K562 (cell line): ENCODE results near the gene SAMD3. TPM values are rescaled to one million over a fixed set of nuclear protein-coding genes. Genes with fewer than 3 reads are reported as not detected.

Source experiments
- ATAC-seq: fragments of 200-7000 bp; cut with Tn5 transposase; 3 replicates; pipeline ENCODE4 v1.9.1; 2020; ENCODE audit warnings: moderate library complexity
- BruUV-seq: library from RNA; stranded (reverse); fragments of 400-500 nt; replicated peaks from 2 replicates; lab custom pipeline; 2021; lab: Mats Ljungman, UMichigan
- CTCF ChIA-PET: fragments of 300-600 bp; formaldehyde crosslinking; extraction: SDS; loops from one replicate; lab custom pipeline; 2021; ENCODE audit warnings: low intra/inter-chr PET ratio; lab: Yijun Ruan, JAX
- POLR2A ChIA-PET: fragments of 300-600, 350-650 bp; sonication (Branson Sonifier 250); formaldehyde crosslinking; extraction: SDS; loops from one replicate; lab custom pipeline; 2021; ENCODE audit warnings: antibody characterized with exemption, inconsistent platforms; lab: Yijun Ruan, JAX
- DNase-seq, 4 experiments: peaks; one replicate each; pipeline versions ENCODE4 v3.0.0 to v3.0.0-alpha.2; 2011 to 2018; ENCODE audit warnings: low spot score in 3 of 4, mixed read lengths in 3 of 4; ENCODE audit errors: extremely low read depth in 1 of 4
- FAIRE-seq: peaks from 2 replicates; lab custom pipeline; 2011; peaks lifted over from hg19 to GRCh38; lab: Jason Lieb, UNC
- H2AFZ ChIP-seq: 2 replicates; pipeline ENCODE4 v1.6.0; 2011; ENCODE audit warnings: low read depth, low read length, control low read depth, inconsistent platforms
- H3K27ac ChIP-seq: fragments of 200-600 bp; 3 replicates; pipeline ENCODE4 v1.8.0; 2011; ENCODE audit warnings: low read depth, mild to moderate bottlenecking, control low read depth, inconsistent platforms, low read length, moderate library complexity, mixed read lengths; ENCODE audit errors: extremely low read depth
- H3K27me3 ChIP-seq, 2 experiments: fragments of 300-600 bp in 1 of 2; 2 replicates in 1 of 2; 3 replicates in 1 of 2; pipeline versions ENCODE4 v1.6.0 to v1.8.0; 2011; ENCODE audit warnings: inconsistent platforms in 2 of 2, low read length in 2 of 2, mild to moderate bottlenecking in 1 of 2, mixed read lengths in 1 of 2, moderate library complexity in 1 of 2; ENCODE audit not compliant: control insufficient read depth in 2 of 2, insufficient read depth in 2 of 2
- H3K36me3 ChIP-seq: fragments of 300-600 bp; 3 replicates; pipeline ENCODE4 v1.8.0; 2011; ENCODE audit warnings: mild to moderate bottlenecking, low read length, inconsistent platforms; ENCODE audit not compliant: control insufficient read depth, insufficient read depth
- H3K4me1 ChIP-seq, 2 experiments: fragments of 200-600 bp in 1 of 2; replicated peaks in 1 of 2; 2 replicates in 1 of 2; 3 replicates in 1 of 2; pipeline versions ENCODE4 v1.5.1 to v1.8.0; 2011; ENCODE audit warnings: inconsistent platforms in 2 of 2, low read length in 2 of 2, mild to moderate bottlenecking in 1 of 2, mixed read lengths in 1 of 2, moderate library complexity in 1 of 2; ENCODE audit not compliant: control insufficient read depth in 2 of 2, insufficient read depth in 2 of 2
- H3K4me2 ChIP-seq: 2 replicates; pipeline ENCODE4 v1.6.1; 2011; ENCODE audit warnings: low read length, control low read depth, inconsistent platforms, mixed read lengths; ENCODE audit not compliant: insufficient read depth
- H3K4me3 ChIP-seq: fragments of 200-600 bp; sonication (generic), shearing (Covaris generic); 2 replicates; pipeline ENCODE4 v1.5.1; 2016; ENCODE audit warnings: control low read depth, inconsistent platforms
- H3K79me2 ChIP-seq: fragments of 200-600 bp; 3 replicates; pipeline ENCODE4 v1.8.0; 2011; ENCODE audit warnings: low read length, inconsistent platforms; ENCODE audit not compliant: control insufficient read depth, insufficient read depth
- H3K9ac ChIP-seq, 2 experiments: 2 replicates each; pipeline versions ENCODE4 v1.6.0 to v1.6.1; 2011; ENCODE audit warnings: low read depth in 2 of 2, low read length in 2 of 2, control low read depth in 1 of 2, inconsistent platforms in 1 of 2, mild to moderate bottlenecking in 1 of 2, mixed read lengths in 1 of 2; ENCODE audit not compliant: insufficient read depth in 1 of 2
- H3K9me1 ChIP-seq: one replicate; pipeline ENCODE4 v1.6.0; 2011; ENCODE audit warnings: inconsistent platforms, mild to moderate bottlenecking, low read length, moderate library complexity; ENCODE audit not compliant: control insufficient read depth, insufficient read depth
- H3K9me3 ChIP-seq: replicated peaks from 2 replicates; pipeline ENCODE4 v1.5.1; 2011; ENCODE audit warnings: low read depth, low read length, inconsistent platforms; ENCODE audit not compliant: control insufficient read depth, insufficient read depth
- H4K20me1 ChIP-seq: replicated peaks from 2 replicates; pipeline ENCODE4 v1.6.1; 2011; ENCODE audit warnings: low read length, inconsistent platforms, mixed read lengths; ENCODE audit not compliant: control insufficient read depth, insufficient read depth
- CC2D1A ChIP-seq: fragments of 450-650 bp; IDR thresholded peaks from 2 replicates; pipeline ENCODE4 v1.6.1; 2017; ENCODE audit warnings: mild to moderate bottlenecking
- CREB3L1 ChIP-seq: fragments of 450-650 bp; IDR thresholded peaks from 2 replicates; pipeline ENCODE4 v1.6.1; 2014; ENCODE audit warnings: low read depth, mild to moderate bottlenecking, moderate library complexity, borderline replicate concordance
- CSDE1 ChIP-seq, 2 experiments: fragments of 450-650 bp; IDR thresholded peaks; 2 replicates each; pipeline ENCODE4 v1.6.1; 2016; ENCODE audit warnings: mild to moderate bottlenecking in 1 of 2
- ETV5 ChIP-seq: sonication (generic); formaldehyde crosslinking; IDR thresholded peaks from 2 replicates; pipeline ENCODE4 v1.4.0; 2020; ENCODE audit warnings: low read depth, mild to moderate bottlenecking, missing genetic modification reagents
- FOXM1 ChIP-seq, 2 experiments: fragments of 450-650 bp in 1 of 2; sonication (generic) in 1 of 2; formaldehyde crosslinking in 1 of 2; IDR thresholded peaks; 2 replicates each; pipeline versions ENCODE4 v1.6.1 to v1.9.0; 2017 to 2022; ENCODE audit warnings: low read depth in 2 of 2, mild to moderate bottlenecking in 2 of 2, missing genetic modification reagents in 1 of 2, moderate library complexity in 1 of 2
- GABPA ChIP-seq: fragments of 200-800 bp; sonication (Bioruptor generic); conservative IDR thresholded peaks from 2 replicates; pipeline ENCODE4 v1.6.1; 2016; ENCODE audit warnings: low read depth, missing genetic modification characterization, missing compliant biosample characterization
- HLTF ChIP-seq: fragments of 450-650 bp; IDR thresholded peaks from 2 replicates; pipeline ENCODE4 v1.6.1; 2016
- PRPF4 ChIP-seq: fragments of 200-400 bp; formaldehyde crosslinking; IDR thresholded peaks from one replicate; pipeline ENCODE4 v1.6.1; 2017; ENCODE audit warnings: low read length, low read depth, mild to moderate bottlenecking; ENCODE audit not compliant: insufficient read depth, poor library complexity, severe bottlenecking
- TARDBP ChIP-seq: fragments of 450-650 bp; IDR thresholded peaks from 2 replicates; pipeline ENCODE4 v1.6.1; 2016
- ZBTB40 ChIP-seq, 2 experiments: fragments of 450-650 bp in 1 of 2; sonication (generic) in 1 of 2; formaldehyde crosslinking in 1 of 2; IDR thresholded peaks; 2 replicates each; pipeline versions ENCODE4 v1.7.1 to v1.9.0; 2016 to 2022; ENCODE audit warnings: inconsistent platforms in 1 of 2, mild to moderate bottlenecking in 1 of 2, missing genetic modification reagents in 1 of 2
- WGBS: fragments of 100-300 bp; shearing (Covaris generic); methylation state at CpG from one replicate; pipeline ENCODE4 v1.1.6; 2016; ENCODE audit warnings: low coverage, mixed read lengths; ENCODE audit not compliant: insufficient coverage; ENCODE audit errors: missing lambda C conversion rate; 5-methylcytosine and 5-hydroxymethylcytosine counted together
- in situ Hi-C: fragments of 300-500 bp; cut with MboI; formaldehyde crosslinking; loops from 4 replicates; pipeline ENCODE4 v1.15.0; 2018; ENCODE audit warnings: inconsistent platforms, mixed read lengths
- intact Hi-C: fragments of 100-400 bp; cut with micrococcal nuclease; formaldehyde crosslinking; loops from 2 replicates; pipeline ENCODE4 v1.14.2; 2022
- polyA plus RNA-seq, 8 experiments: library from polyadenylated mRNA; depleted of rRNA in 4 of 8; stranded (reverse) in 5 of 8; unstranded in 3 of 8; fragments of >200 nt; fragmentation: Nextera tagmentation in 2 of 8; fragmentation: Illumina TruSeq in 1 of 8; extraction: Ambion mirVana in 2 of 8; extraction: Trizol in 1 of 8; gene quantifications; 2 replicates each; pipeline versions ENCODE4 v1.2.1 to v1.2.3, GENCODE V29; 2011 to 2014; ENCODE audit warnings: inconsistent platforms in 1 of 8, missing spikeins in 1 of 8
- total RNA-seq, 7 experiments: library from RNA; depleted of rRNA in 6 of 7; stranded (reverse); fragments of >200 nt in 6 of 7; fragmentation: Illumina TruSeq in 2 of 7; extraction: Trizol in 2 of 7; gene quantifications; 2 replicates each; pipeline versions ENCODE4 v1.2.1 to v1.2.3, GENCODE V29; 2011 to 2021; ENCODE audit warnings: low replicate concordance in 1 of 7

Gene SAMD3
- total and polyA plus RNA-seq, 9 of the 15 experiments (the other 6 are each of a cell fraction or from before 2014, with no cell fraction given) = 0.03 to 0.21 (median 0.18) TPM; not detected in 5

- no peak overlapping the region for H2AFZ ChIP-seq
- no peaks in the 10 kb centered on the region for H3K27me3 ChIP-seq
- no peak overlapping the region for H3K4me2 ChIP-seq
- no peaks in the 10 kb centered on the region for H3K4me1 ChIP-seq
- no peak overlapping the region for H3K27ac ChIP-seq
- no peak overlapping the region for H3K4me3 ChIP-seq
- TF ChIP-seq CSDE1 (IDR thresholded peaks at IDR 0.05) = no peak
- TF ChIP-seq ETV5 = no peak
- no peak for TF ChIP-seq CREB3L1
- no peak for TF ChIP-seq PRPF4
- no peak for TF ChIP-seq TARDBP
- TF ChIP-seq HLTF = no peak
- no peak for TF ChIP-seq FOXM1 (IDR thresholded peaks at IDR 0.05; ENCODE audit: low read depth)
- no peak for TF ChIP-seq FOXM1 (CRISPR knock-in tag; IDR thresholded peaks at IDR 0.05; ENCODE audit: low read depth)
- no peak for TF ChIP-seq GABPA (tag)
- no peak for TF ChIP-seq ZBTB40 (IDR thresholded peaks at IDR 0.05)
- no peak for TF ChIP-seq ZBTB40 (CRISPR knock-in tag; IDR thresholded peaks at IDR 0.05)
- TF ChIP-seq CC2D1A = no peak
- POLR2A ChIA-PET = interaction anchor here (0.7 kb wide), 1 partner anchor 121 kb away, joined by 3 read pairs; no protein-coding TSS in a partner anchor
- no peaks in the 10 kb centered on the region for H3K79me2 ChIP-seq
- no peak overlapping the region for H3K9ac ChIP-seq
- no peak for DNase-seq
- 0% methylated on average over 4 of the region's 4 CpGs for WGBS
- H3K36me3 ChIP-seq = no peaks in the 10 kb centered on the region
- no peak for FAIRE-seq
- no TSS peak for BruUV-seq
- intact Hi-C loops (no loop called here), in situ Hi-C loops (no loop called here)
- no peaks in the 10 kb centered on the region for H4K20me1 ChIP-seq
- no peaks in the 10 kb centered on the region for H3K9me1 ChIP-seq
- no peak for ATAC-seq
- CTCF ChIA-PET = no interaction called here
- H3K9me3 ChIP-seq = no peaks in the 10 kb centered on the region
Observed at GRCh38 chr6:130158548-130158947, 64.2 kb downstream of the SAMD3 start.
